ENCODE data around the gene TBX18.
A peak's percentile ranks its signal among the peaks of the same experiment; 100 is the strongest.

TBX18 gene
- total RNA-seq: 0 to 0.88 reads per million in 2 donors

DNA sequence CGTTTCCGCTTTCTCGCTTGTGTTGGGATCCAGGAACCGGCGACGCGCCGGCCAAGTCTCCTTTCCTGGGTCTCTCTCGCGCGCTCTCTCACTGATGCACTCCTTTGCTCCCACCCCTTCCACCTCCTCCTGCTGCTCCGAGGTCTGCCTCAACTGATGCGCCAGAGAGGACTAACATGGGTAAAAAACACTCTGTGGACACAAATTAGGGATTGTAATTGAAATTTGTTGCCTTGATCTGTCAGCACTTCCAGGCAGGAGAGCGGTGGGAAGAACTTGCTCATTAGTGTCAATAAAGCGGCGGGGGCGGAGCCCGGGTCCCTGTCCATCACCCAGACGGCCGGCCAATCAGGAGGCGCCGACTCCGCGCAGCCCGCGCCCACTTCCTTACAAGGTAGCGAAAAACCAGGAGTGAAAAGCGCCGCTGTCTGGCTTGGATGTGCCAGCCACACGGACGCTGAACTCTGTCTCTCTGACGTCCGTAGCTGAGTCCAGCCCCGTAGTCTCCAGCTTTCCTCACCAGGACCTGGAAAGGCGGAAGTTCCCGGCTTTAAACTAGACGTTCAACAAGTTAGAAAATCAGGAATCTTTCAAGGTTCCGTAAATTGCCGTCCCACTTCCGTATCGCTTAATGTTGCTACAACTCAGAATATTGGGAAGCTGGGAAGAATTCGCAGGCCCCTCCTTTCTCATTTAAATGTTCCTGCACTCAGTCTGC, at the start of gene TBX18:
Gene TBX18, minus strand, starts transcription at position 267 of the 718 bp plus-strand sequence. CDS start 417 bp downstream, outside the sequence.
- DNase-seq: peak in 1 of 5 experiments; percentile 40

DNA sequence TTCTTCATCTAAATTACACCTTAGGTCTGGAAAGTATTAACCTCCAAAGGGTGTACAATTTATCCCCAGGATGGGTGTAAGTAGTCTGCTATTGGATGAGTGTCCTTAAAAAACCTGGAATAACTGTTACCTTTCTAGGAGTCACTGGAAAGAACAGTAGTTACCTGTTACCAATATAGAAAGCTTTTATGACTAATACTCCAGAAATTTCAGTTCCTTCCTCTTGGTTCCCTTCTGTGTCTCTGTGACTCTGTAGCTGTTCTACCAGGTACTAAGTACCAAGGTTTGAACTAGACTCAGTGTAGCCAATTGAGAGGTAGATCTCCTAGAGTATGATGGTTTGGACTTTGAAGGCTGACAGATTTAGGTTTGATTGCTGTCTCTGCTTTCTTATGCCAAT, 47.0 kb upstream of the TBX18 start:
- DNase-seq: no peak

DNA sequence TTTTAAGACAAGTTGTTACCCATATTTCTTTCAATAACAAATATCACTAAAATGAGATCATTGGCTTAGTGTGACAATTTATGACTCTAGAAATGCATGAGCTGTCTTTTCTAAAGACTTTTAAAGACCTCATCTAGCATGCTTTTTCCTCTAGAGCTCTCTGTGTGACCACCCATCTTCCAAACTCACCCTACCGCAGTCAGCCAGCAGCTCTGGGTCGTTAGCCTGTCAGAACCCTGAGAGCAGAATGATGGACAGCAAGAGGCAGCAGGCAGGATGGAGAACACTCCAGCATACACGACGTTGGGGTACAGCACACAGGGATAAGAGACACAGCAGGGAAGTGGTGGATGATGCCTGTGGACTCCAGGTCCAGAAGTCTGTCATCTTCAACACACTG, 45.1 kb upstream of the TBX18 start:
- DNase-seq: no peak

DNA sequence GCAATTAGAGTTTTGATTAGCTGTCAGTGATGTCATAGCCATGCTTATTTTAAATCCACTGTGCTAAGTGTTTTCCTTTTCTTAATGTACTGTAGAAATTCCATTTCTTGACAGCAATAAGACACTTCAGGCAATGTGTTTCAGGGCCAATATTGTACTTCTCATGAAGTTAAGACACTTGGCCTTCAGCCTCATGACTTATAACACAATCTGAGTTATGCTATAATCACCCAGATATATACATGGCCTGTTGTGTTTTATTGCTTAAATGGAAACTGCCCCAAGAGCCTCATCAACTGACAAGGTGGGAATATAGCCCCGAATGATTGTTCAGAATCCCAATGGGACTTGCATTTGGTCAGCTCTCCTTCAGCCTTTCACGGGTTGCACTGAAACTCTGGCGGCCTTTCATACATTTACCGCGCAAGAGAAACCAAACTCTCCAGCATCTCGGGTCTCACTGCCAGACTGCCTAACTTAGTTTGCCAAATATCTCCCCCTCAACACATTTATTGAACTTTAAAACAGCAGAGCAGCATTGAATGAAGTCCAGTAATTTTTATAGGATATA, 44.2 kb upstream of the TBX18 start:
- no peak for DNase-seq

DNA sequence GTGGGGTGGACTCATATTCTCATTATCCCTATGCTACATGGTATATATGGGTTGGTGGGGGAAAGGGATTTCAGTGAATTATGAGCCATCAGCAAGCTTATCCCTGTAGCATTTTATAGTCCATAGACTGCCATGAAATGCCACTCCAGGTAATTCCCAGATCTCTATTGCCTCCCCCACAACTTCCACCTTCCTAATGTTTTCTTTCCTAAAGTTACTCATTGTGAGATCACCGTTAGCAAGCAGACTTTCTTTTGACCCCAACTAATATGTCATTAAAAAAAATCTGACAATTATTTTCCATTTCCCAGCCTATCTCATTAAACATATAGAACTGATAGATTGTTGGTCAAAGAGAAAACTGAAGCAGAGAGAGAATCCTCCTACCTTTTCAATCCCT, 40.7 kb upstream of the TBX18 start:
- no peak for DNase-seq

DNA sequence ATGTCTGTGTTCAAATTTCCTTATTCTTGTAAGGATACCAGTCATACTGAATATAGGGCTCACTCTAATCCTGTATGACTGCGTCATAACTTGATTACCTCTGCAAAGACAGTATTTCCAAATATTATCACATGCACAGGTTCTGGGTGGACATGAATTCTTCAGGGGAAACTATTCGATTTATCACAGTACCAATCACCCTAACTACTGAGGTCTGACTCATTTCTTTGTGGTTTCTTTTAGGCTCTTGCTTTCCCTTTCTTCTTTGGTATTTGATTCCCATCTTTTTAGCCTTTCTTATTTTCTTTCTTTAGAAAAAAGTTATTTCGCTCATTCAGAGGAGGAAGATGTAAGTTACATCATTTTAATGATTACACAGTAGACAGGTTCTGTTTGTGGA, 40.3 kb upstream of the TBX18 start:
- DNase-seq: no peak

DNA sequence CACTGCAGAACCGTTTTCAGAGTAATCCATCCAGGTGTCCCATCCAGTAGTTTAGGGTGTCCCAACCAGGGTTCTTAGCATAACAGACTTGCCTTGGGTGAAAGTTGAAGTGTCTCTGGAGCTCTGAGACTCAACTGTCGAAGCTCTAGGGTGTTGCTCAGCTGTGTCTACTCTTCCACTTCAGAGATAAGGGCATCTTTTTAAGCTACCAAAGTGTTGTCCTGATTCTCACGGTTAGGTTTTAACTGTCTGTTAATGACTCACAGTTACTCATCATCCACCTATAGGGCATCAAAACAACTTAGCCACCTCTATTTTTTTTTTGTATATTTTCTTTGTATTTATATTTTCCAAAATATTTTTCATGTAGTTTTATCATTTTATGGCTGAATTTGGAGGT, 36.9 kb upstream of the TBX18 start:
- DNase-seq: no peak

DNA sequence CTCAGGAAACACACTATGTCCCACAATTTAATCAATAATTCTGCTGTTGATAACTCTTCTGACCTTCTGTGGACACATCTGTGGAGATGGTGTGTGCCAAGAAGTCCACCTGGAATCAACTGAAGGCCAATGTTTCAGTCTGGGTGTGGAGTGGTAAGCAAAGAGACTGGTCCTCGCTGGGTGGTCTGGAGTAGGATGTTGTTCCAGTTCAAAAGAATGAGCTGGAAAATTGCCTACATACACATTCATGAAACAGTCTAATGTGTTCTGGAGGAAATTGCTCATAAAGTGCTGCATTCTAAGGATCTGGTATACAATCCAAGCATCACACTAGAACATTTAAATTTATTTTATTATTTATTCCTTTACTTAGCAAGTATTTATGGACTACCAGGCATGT, 33.9 kb upstream of the TBX18 start:
- DNase-seq: no peak

DNA sequence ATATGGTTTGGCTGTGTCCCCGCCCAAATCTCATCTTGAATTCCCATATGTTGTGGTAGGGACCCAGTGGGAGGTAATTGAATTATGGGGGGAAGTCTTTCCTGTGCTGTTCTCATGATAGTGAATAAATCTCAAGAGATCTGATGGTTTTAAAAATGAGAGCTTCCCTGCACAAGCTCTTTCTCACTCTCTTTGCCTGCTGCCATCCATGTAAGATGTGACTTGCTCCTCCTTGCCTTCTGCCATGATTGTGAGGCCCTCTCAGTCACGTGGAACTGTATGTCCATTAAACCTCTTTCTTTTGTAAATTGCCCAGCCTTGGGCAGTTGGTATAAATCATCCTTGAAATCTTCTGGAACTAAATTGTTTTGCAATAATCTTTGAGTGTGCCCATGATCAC, 31.9 kb upstream of the TBX18 start:
- no peak for DNase-seq

DNA sequence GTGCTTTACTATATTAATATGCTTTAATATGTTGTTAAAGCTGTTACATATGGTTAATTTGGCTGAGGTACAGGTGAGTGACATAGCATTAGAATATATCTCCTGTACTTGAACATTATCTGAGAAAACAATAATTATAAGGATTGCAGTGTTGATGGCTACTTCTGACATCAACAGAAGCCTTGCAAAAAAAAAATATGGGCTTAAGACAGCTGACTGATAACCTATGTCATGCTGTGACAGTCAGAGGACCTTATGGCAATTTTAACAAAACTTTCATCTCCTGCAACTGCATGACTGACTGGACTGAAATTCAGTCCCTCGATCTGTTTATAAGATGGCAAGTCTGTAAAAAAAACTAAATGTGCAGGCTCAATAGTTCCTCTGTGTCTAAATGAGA, 27.5 kb upstream of the TBX18 start:
- no peak for DNase-seq

DNA sequence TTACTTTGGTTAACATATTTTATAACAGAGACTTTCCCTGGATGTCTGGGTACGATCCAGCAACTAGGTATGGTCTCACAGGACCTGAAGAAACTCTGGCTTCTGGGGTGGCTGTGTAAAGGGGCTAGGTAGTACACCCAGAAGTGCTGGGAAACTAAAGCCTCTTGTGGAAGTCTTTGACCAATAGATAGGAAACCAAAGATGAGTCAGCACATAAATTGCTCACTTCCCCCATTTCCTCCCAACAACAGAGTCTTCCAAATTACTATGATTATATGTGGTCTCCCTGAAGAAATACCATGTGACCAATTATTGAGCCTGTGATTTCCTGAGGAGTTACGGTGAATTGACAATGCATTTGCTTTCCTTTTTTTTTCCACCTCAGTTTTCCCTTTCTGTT, 26.8 kb upstream of the TBX18 start:
- no peak for DNase-seq

DNA sequence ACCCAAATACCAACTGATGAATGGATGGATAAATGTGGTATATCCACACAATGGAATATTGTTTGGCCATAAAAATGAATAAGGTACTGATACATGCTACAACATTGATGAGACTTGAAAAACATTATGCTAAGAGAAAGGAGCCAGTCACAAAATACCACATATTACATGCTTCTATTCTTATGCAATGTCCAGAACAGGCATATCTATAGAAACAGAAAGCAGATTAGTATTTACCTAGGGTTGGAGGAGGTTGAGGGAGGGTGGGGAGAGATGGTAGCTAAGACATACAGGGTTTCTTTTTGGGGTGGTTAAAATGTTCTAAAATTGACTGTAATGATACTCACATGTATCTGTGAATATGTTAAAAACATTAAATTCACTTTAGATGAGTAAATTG, 24.8 kb upstream of the TBX18 start:
- DNase-seq: no peak

DNA sequence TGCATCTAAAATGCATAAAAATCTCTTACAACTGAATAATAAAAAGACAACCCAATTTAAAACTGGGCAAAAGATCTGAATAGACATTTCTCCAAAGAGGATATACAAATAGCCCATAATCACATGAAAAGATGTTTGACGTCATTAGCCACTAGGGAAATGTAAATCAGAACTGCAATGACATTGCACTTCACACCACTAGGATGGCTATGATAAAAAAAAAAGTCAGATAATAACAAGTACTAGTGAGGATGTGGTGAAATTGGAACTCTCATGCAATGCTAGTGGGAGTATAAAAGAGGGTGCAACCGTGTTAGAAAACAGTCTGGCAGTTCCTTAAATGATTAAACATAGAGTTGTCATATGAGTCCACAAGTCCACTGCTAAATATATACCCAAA, 24.3 kb upstream of the TBX18 start:
- DNase-seq: no peak

DNA sequence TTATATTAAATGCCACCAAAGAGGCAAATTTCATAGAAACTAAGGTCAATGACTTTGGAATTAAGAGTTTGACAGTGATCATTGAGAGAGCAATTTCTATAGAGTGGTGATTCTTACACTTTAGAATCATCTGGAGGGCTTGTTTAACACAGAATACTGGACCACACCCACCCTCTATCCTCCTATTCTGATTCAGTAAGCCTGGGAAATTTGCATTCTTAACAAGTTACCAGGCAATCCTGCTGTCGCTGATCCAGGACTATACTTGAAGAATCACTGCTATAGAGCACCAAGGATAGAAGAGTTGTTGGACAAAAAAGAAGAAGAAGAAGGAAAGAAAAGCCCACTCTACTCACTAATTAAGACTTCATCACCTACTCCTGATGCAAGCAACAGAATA, 21.3 kb upstream of the TBX18 start:
- DNase-seq: no peak

DNA sequence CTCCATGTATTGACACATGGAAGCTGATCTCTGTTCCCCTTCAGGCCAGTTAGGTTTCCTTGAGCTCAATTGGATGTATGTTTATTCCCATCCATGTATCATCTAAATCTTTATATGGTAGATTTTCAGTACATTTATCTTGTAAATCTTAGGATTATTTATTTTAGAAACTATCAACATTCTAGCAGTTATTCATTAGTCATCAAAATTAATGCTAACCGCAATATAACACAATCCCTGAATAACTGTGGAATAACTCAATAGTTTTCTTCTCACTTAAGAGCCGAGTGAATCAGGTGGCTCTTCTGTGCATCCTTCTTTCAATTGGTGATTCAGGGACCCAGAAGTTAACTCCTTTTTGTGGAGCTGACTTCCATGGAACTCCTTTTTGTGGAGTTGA, 15.5 kb upstream of the TBX18 start:
- DNase-seq: no peak

DNA sequence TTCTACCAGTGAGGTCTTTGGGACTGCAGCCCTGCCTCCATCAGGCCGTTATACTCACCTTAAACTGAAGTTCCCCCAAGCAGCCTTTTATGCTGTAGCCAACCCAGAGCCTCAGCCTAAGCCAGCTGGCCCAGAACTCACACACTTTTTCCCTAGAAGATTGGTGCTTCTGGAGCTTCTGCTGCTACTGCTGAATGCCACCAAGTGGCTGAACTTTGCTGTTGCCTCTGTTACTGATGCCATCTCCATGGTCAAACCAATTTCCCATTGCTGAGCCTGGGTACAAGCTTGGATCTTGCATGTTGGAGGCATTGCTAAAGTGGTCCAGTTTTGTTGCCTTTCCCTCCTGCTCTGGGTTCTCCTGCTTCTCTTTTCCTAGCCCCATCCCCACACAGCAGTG, 15.0 kb upstream of the TBX18 start:
- no peak for DNase-seq

DNA sequence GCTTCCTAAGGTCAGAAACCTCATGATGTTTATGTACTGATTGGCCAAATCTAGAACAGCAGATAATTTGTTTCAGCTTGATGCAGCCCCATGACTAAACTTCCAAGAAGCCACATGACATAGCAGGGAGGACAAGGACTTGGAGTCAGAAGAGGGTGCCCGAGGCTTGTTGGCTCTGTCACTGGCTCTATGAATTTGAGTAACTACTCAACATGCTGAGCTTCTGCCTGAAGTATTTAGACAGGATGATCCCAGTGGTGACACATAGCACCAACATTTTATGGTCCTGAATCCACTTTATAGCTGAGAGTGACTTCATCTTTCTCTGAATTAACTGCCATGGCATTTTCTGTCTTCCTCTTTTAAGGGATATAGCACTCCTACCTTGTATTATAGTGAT, 13.5 kb upstream of the TBX18 start:
- DNase-seq: no peak

DNA sequence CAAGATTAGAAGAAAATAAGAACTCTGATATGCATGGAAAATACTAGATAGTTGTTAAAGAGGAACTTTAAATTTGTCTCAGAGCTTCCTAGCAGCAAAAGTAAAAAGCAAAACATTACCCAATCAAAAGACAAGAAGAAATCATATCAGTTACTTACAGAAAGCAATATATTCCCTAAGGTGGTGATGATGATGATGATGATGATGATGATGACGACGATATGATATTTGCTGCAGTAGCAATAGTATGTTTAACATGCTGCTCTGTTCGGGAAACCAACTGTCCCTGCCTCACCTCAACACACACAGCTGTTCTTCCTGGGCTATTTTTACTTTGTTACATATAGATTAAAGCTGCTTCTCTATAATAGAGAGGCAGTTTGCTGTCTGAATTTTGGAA, 12.0 kb upstream of the TBX18 start:
- DNase-seq: no peak

DNA sequence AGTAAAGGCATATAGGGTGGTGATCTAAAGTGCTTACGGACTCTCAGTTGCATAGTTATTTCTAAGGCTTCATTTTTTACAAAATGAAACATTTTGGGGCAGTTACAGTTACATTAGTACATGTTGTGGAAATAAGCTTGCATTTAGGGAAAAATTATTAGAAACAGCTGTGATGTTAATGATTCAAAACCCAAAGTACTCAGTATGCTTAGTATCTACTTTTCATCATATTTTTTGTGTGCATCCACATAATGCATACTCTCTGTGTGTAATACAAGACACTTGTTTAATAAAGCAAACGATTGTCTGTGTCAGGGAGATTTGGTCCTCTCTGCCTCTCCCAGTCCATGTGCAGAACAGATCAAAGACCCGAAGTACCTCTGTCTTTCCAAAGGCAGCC, 11.4 kb upstream of the TBX18 start:
- no peak for DNase-seq

DNA sequence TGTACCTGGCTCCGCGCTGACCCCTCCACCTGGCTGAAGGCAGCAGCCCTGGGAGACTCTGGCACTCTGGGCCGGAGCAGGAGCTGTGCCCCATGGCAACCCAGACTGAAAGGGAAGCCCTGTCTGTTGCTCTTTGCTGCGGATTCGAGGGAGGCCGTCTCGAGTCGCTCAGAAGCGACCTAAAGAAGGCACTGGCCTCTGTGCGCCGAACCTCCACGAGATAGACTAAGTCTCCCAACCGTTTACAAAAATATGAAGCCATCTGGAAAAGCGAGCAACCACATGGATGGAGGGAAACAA, 10.5 kb upstream of the TBX18 start:
- DNase-seq: no peak

DNA sequence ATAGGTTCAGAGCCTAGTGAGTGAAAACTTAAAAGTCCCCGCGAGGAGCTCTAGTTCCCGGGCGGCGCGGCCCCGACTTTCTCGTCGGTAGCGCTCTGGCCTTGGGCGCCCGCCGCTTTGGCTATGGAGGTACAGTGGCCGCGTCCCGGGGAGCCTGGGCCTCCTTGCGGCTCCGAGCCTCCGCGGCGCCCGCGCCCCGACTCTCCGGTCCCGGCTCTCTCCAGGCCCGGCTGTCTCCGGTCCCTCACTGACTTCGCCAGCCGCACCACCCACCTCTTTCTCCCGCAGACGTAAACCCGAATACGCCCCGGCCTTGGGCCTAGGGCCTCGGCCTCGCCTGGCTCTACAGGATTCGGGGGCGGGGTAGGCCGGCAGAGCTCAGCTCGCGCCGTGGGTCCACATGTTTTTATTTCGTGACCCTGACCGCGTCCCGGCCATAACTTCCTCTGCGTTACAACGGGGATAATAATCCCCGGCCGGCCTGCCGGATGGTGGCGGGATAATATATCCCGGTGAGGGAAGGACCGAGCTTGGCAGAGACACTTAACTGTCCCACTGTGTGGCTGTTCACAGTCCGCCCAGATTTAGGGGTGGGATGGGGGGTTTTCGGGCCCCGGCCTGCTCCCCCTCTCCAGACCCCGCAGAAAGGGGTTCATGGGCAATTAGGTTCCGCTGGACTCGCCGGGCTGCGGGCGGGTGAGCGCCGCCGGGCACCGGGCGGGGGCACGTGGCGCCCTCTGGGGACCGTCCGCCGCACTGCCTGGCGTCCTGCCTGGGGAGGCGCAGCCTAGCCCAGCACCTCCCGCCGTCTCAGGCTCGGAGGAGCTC, 10.0 kb upstream of the TBX18 start:
- peak in 1 of 5 experiments; percentile 34 for DNase-seq

DNA sequence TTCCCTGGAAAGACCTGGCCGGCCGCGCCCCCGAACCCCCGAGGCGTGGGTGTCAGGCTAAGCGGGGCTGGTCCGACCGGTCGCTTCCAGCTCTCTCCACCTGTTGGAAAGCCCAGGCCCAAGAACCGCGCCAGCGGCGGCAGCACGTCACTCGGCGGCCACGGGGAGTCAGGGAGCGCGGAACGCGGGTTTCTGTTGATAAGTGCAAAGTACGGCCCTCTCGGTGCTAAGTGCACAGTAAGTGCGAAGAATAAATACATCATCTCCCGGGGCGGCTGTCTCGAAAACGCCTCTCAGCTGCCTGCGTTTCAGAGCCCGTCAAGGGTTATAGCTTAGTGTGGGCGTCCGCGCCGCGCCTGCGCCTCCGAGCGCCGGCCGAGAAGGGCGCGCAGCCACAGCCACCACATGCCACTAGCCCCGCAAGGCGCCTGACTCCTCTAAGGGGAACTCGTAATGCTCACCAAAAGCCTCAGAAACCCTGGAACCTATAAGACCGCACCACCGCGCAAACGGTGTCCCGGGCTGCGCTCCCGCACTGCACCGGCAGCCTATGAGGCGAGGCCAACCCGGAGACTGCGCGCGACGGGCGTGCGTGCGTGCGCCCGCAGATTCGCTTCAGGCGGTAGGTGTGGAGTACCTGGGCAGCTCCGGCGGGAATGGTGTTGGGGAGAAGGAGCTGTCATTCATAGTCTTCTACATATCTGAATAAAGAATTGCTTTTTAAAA, 9.2 kb upstream of the TBX18 start:
- peak in 1 of 5 experiments; percentile 29 for DNase-seq

DNA sequence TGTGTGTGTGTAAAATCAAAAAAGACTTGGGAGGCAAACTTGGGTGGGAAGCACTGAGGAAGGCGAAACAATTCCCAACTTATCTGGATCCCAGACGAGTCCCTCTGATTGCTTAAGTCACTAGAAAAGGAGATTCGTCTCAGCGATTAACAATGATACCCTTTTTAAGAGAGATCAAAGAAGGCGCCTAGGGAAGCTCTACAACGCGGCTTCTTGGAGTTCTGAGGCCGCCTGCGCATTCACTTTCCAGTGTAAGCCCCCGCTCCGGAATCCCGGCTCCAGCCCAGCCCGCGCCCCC, 8.7 kb upstream of the TBX18 start:
- DNase-seq: no peak
